ENCODE results near the gene LMO1. TPM values are rescaled to one million over a fixed set of nuclear protein-coding genes. Genes with fewer than 3 reads are reported as not detected.

LMO1 gene
- total RNA-seq: 0.99 TPM

GRCh38 chr11:8263769-8264410 lies at the start of gene LMO1:
Gene LMO1 (minus strand): TSS chr11:8263878. CDS start chr11:8263362, 516 bp downstream.

Other genes with a start within 250 kb of the LMO1 start
- 20.4 TPM for gene TUB, start 182.7 kb downstream of the LMO1 start, total RNA-seq
- gene RIC3, start 94.9 kb downstream of the LMO1 start, total RNA-seq: 11.2 TPM